Thoracic aorta (tissue), 2 donors: ENCODE data around the gene CNTNAP1. TPM values are rescaled to one million over a fixed set of nuclear protein-coding genes. Genes with fewer than 3 reads are reported as not detected.
"Not testable (repeated sequence)": the region's sequence is repeated elsewhere in the genome, so short reads cannot be mapped to it uniquely, and the experiment has no call there.

ENCODE experiments used
- ATAC-seq: fragments of 150-250 bp; one replicate; pipeline ENCODE4 v1.8.0; 2017; ENCODE audit warnings: low read depth; ENCODE audit not compliant: insufficient number of reproducible peaks, low FRiP score
- DNase-seq: peaks from one replicate; pipeline ENCODE4 v3.0.0-alpha.2; 2020; ENCODE audit warnings: low spot score
- H3K27ac ChIP-seq, 2 donors: fragments of 200-600 bp; sonication (generic); 1 replicate in 1 of 2; 2 replicates in 1 of 2; pipeline ENCODE4 v1.5.1; 2016; ENCODE audit warnings: mild to moderate bottlenecking in 2 of 2, moderate library complexity in 2 of 2
- H3K27me3 ChIP-seq: fragments of 200-600 bp; sonication (generic); replicated peaks from 2 replicates; pipeline ENCODE4 v1.6.0; 2016; ENCODE audit warnings: mild to moderate bottlenecking; ENCODE audit not compliant: insufficient read depth
- H3K36me3 ChIP-seq: fragments of 200-600 bp; sonication (generic); one replicate; pipeline ENCODE4 v1.5.1; 2016
- H3K4me1 ChIP-seq, 2 donors: fragments of 200-600 bp; sonication (generic); 1 replicate in 1 of 2; 2 replicates in 1 of 2; pipeline versions ENCODE4 v1.5.1 to v1.6.0; 2016; ENCODE audit warnings: low read depth in 2 of 2, mild to moderate bottlenecking in 1 of 2; ENCODE audit not compliant: control insufficient read depth in 1 of 2
- H3K4me3 ChIP-seq: fragments of 200-600 bp; sonication (generic); 2 replicates; pipeline ENCODE4 v1.5.1; 2016; ENCODE audit warnings: mild to moderate bottlenecking
- H3K9me3 ChIP-seq: fragments of 200-600 bp; sonication (generic); 2 replicates; pipeline ENCODE4 v1.5.1; 2016
- CTCF ChIP-seq: fragments of 200-600 bp; sonication (generic); IDR thresholded peaks from one replicate; pipeline ENCODE4 v1.5.1; 2019; ENCODE audit warnings: antibody characterized with exemption
- total RNA-seq, 2 donors: library from RNA; depleted of rRNA; stranded (reverse); fragments of >200 nt; gene quantifications; one replicate each; pipeline versions ENCODE4 v1.1.0 to v1.2.3, GENCODE V29; 2016

The CNTNAP1 gene
- total RNA-seq, 2 donors from 2014 or later, result 9.1 to 19.6 TPM

DNA sequence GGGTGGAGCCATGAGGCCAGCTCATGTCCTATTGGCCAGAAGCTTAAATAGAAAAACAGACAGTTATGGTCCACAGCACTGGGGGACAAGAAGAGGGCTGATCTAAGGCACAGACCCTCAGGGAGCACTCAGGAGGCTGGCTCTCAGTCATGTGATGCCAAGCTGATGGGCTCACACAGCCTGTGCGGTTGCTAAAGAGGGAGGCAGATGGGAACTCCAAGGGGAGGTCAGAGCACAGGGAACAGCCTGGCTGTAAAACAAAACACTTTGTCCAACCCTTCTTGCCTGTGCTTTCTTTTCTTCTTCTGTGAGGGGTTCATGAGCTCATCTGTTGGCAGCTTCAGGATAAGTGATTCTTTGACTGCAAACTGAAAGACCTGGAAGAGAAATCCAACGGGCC, 27.2 kb downstream of the CNTNAP1 start:
- no peak for ATAC-seq
- H3K27ac ChIP-seq, result no peak overlapping the region

GRCh38 chr17:42720996-42721583, 38.8 kb downstream of the CNTNAP1 start:
- H3K27me3 ChIP-seq, result no peaks in the 10 kb centered on the region
- ATAC-seq (no peak), DNase-seq (no peak)
- H3K9me3 ChIP-seq, result no peaks in the 10 kb centered on the region
- H3K4me3 ChIP-seq, result no peak overlapping the region
- no peak overlapping the region for H3K27ac ChIP-seq
- peak; percentile 57 for TF ChIP-seq CTCF
- no peaks in the 10 kb centered on the region for H3K4me1 ChIP-seq
- H3K36me3 ChIP-seq, result peaks cover 65% of the 10 kb centered on the region

More for the DNA sequence above, 27.2 kb downstream of the CNTNAP1 start:
- DNase-seq, result no peak
- no peaks in the 10 kb centered on the region for H3K9me3 ChIP-seq
- H3K36me3 ChIP-seq, result peaks cover 78% of the 10 kb centered on the region
- no peaks in the 10 kb centered on the region for H3K4me1 ChIP-seq
- H3K27me3 ChIP-seq, result no peaks in the 10 kb centered on the region
- no peak for TF ChIP-seq CTCF
- H3K4me3 ChIP-seq, result no peak overlapping the region

GRCh38 chr17:42723636-42724035, 41.3 kb downstream of the CNTNAP1 start:
- H3K4me3 ChIP-seq, result no peak overlapping the region
- ATAC-seq, result no peak
- peaks cover 67% of the 10 kb centered on the region for H3K36me3 ChIP-seq

GRCh38 chr17:42725143-42725542, 42.8 kb downstream of the CNTNAP1 start:
- no peaks in the 10 kb centered on the region for H3K9me3 ChIP-seq
- no peaks in the 10 kb centered on the region for H3K4me1 ChIP-seq
- no peak for TF ChIP-seq CTCF
- H3K4me3 ChIP-seq, result no peak overlapping the region
- peaks cover 60% of the 10 kb centered on the region for H3K36me3 ChIP-seq
- ATAC-seq (no peak), DNase-seq (no peak)
- no peaks in the 10 kb centered on the region for H3K27me3 ChIP-seq
- no peak overlapping the region for H3K27ac ChIP-seq

More at GRCh38 chr17:42723636-42724035, 41.3 kb downstream of the CNTNAP1 start:
- Histone ChIP-seq H3K27ac (no peak overlapping the region), H3K4me1 (no peaks in the 10 kb centered on the region), H3K9me3 (no peaks in the 10 kb centered on the region), H3K27me3 (no peaks in the 10 kb centered on the region)
- no peak for TF ChIP-seq CTCF
- no peak for DNase-seq

GRCh38 chr17:42740699-42741098, 58.4 kb downstream of the CNTNAP1 start:
- no peaks in the 10 kb centered on the region for H3K27me3 ChIP-seq
- H3K9me3 ChIP-seq, result no peaks in the 10 kb centered on the region
- peaks cover 6 to 13% of the 10 kb centered on the region in 2 donors for H3K4me1 ChIP-seq
- H3K4me3 ChIP-seq, result no peak overlapping the region
- H3K27ac ChIP-seq, result no peak overlapping the region
- no peak for ATAC-seq
- no peak for TF ChIP-seq CTCF
- no peaks in the 10 kb centered on the region for H3K36me3 ChIP-seq
- DNase-seq, result no peak

GRCh38 chr17:42742916-42743315, 60.6 kb downstream of the CNTNAP1 start:
- H3K27ac ChIP-seq, H3K36me3 ChIP-seq, DNase-seq, ATAC-seq, H3K27me3 ChIP-seq, H3K4me3 ChIP-seq, H3K9me3 ChIP-seq: not testable (repeated sequence)
- peaks cover 6 to 13% of the 10 kb centered on the region in 2 donors for H3K4me1 ChIP-seq
